GM12891 (cell line): ENCODE results near the gene DYNLRB1.

Experiments
- PAX5 ChIP-seq: IDR thresholded peaks from 2 replicates; pipeline ENCODE4 v1.6.1; 2011; ENCODE audit warnings: low read length, moderate library complexity, mild to moderate bottlenecking; ENCODE audit not compliant: insufficient read depth, severe bottlenecking
- POLR2A ChIP-seq: IDR thresholded peaks from 2 replicates; pipeline ENCODE4 v1.6.1; 2011; ENCODE audit warnings: low read depth, low read length, control low read depth
- POLR2AphosphoS5 ChIP-seq: IDR thresholded peaks from 2 replicates; pipeline ENCODE4 v1.6.1; 2011; ENCODE audit warnings: low read depth, low read length, control low read depth
- POU2F2 ChIP-seq: IDR thresholded peaks from 2 replicates; pipeline ENCODE4 v1.6.1; 2011; ENCODE audit warnings: low read depth, mild to moderate bottlenecking, control low read depth, low read length, moderate library complexity
- TAF1 ChIP-seq: IDR thresholded peaks from 2 replicates; pipeline ENCODE4 v1.6.1; 2011; ENCODE audit warnings: low read depth, low read length, control low read depth

- TF ChIP-seq POLR2AphosphoS5 (no peak), POLR2A (no peak), TAF1 (no peak), POU2F2 (no peak), PAX5 (no peak)
Observed at GRCh38 chr20:34586488-34587163, 70.4 kb downstream of the DYNLRB1 start.
